CD8-positive, alpha-beta memory T cell (primary cell): Measurements from ENCODE around the gene MAMSTR. TPM values are rescaled to one million over a fixed set of nuclear protein-coding genes. Genes with fewer than 3 reads are reported as not detected.
A peak's percentile ranks its signal among the peaks of the same experiment; 100 is the strongest.

Experiments
- CTCF ChIA-PET: fragments of 350-600 bp; sonication (Branson Sonifier 250); formaldehyde crosslinking; loops from one replicate; lab custom pipeline; 2021; ENCODE audit warnings: antibody characterized with exemption; lab: Charles Lee
- POLR2A ChIA-PET: fragments of 350-600 bp; sonication (Branson Sonifier 250); formaldehyde crosslinking; loops from one replicate; lab custom pipeline; 2021; ENCODE audit warnings: antibody characterized with exemption; lab: Charles Lee
- DNase-seq, 5 donors: peaks; one replicate each; pipeline versions ENCODE4 v3.0.0 to v3.0.0-alpha.2; 2020 to 2022; ENCODE audit warnings: mixed read lengths in 1 of 5
- H3K27ac ChIP-seq: one replicate; pipeline ENCODE4 v1.7.0; 2013; ENCODE audit warnings: low read depth, mild to moderate bottlenecking, low read length, moderate library complexity
- H3K27me3 ChIP-seq: 2 replicates; pipeline ENCODE4 v1.7.0; 2013; ENCODE audit warnings: low read length, mild to moderate bottlenecking; ENCODE audit not compliant: insufficient read depth, poor library complexity, severe bottlenecking
- H3K36me3 ChIP-seq: 2 replicates; pipeline ENCODE4 v1.7.0; 2013; ENCODE audit warnings: mild to moderate bottlenecking, low read length, moderate library complexity; ENCODE audit not compliant: insufficient read depth
- H3K4me1 ChIP-seq: 2 replicates; pipeline ENCODE4 v1.7.0; 2013; ENCODE audit warnings: mild to moderate bottlenecking, low read length, moderate library complexity; ENCODE audit not compliant: insufficient read depth
- H3K4me3 ChIP-seq: 2 replicates; pipeline ENCODE4 v1.7.0; 2013; ENCODE audit warnings: mild to moderate bottlenecking, low read length
- H3K9me3 ChIP-seq: 2 replicates; pipeline ENCODE4 v1.7.0; 2013; ENCODE audit warnings: mild to moderate bottlenecking, low read length
- H3K27ac Mint-ChIP-seq, 8 donors: one replicate each; pipeline ENCODE4 v1.8.0; 2020 to 2021; ENCODE audit warnings: mixed read lengths in 8 of 8, mild to moderate bottlenecking in 6 of 8, inconsistent platforms in 3 of 8, moderate library complexity in 3 of 8
- H3K27me3 Mint-ChIP-seq, 2 donors: one replicate each; pipeline ENCODE4 v1.8.0; 2020 to 2021; ENCODE audit warnings: mixed read lengths in 2 of 2, mild to moderate bottlenecking in 1 of 2, moderate library complexity in 1 of 2
- H3K36me3 Mint-ChIP-seq, 3 donors: one replicate each; pipeline ENCODE4 v1.8.0; 2020 to 2021; ENCODE audit warnings: mixed read lengths in 3 of 3, inconsistent platforms in 1 of 3, mild to moderate bottlenecking in 1 of 3
- H3K4me1 Mint-ChIP-seq, 3 donors: one replicate each; pipeline ENCODE4 v1.8.0; 2020 to 2021; ENCODE audit warnings: mixed read lengths in 3 of 3, inconsistent platforms in 1 of 3, mild to moderate bottlenecking in 1 of 3
- H3K4me3 Mint-ChIP-seq, 7 donors: one replicate each; pipeline ENCODE4 v1.8.0; 2020 to 2021; ENCODE audit warnings: mixed read lengths in 7 of 7, mild to moderate bottlenecking in 6 of 7, moderate library complexity in 4 of 7, inconsistent platforms in 2 of 7
- H3K9me3 Mint-ChIP-seq, 5 donors: one replicate each; pipeline ENCODE4 v1.8.0; 2020 to 2022; ENCODE audit warnings: mixed read lengths in 5 of 5, mild to moderate bottlenecking in 3 of 5, moderate library complexity in 2 of 5, inconsistent platforms in 1 of 5
- polyA plus RNA-seq: library from polyadenylated mRNA; unstranded; fragments of 300-500 nt; fragmentation: Illumina TruSeq; gene quantifications from one replicate; pipeline ENCODE4 v1.2.3, GENCODE V29; 2021
- total RNA-seq, 2 experiments: library from RNA; stranded (reverse); gene quantifications; one replicate each; pipeline ENCODE4 v1.2.3, GENCODE V29; 2021

The MAMSTR gene
- total and polyA plus RNA-seq, 3 experiments from 2014 or later: 0.40 to 0.69 (median 0.68) TPM

- Mint-ChIP-seq H3K4me1 (peaks cover 14 to 23% (median 20%) of the 10 kb centered on the region in 3 donors), H3K36me3 (peaks cover 0 to 4% (median 0%) of the 10 kb centered on the region in 3 donors), H3K27ac (peak overlapping the region; percentile 22 to 90 (median 79)), H3K4me3 (peak overlapping the region; percentile 80 to 92 (median 86)), H3K27me3 (no peaks in the 10 kb centered on the region), H3K9me3 (peaks cover 0 to 3% (median 0%) of the 10 kb centered on the region in 5 donors)
- ChIA-PET CTCF (interaction anchor here (0.6 to 2.3 kb wide), 5 partner anchors 10 to 265 kb away, joined by 3 to 9 read pairs (median 4); no protein-coding TSS in a partner anchor), POLR2A (interaction anchor here (1.2 to 1.7 kb wide), 3 partner anchors 11 to 68 kb away, joined by 3 to 7 read pairs (median 4); partner anchors contain the start of gene CA11)
- Histone ChIP-seq H3K9me3 (no peaks in the 10 kb centered on the region), H3K27me3 (no peaks in the 10 kb centered on the region), H3K4me1 (peaks cover 19% of the 10 kb centered on the region), H3K27ac (peak overlapping the region; percentile 70), H3K36me3 (no peaks in the 10 kb centered on the region), H3K4me3 (peak overlapping the region; percentile 83)
- peak; percentile 95 to 97 (median 97) for DNase-seq
Measured at GRCh38 chr19:48713864-48714755, 5.4 kb downstream of the MAMSTR start.

GRCh38 chr19:48713041-48713863, 6.3 kb downstream of the MAMSTR start:
- Histone ChIP-seq H3K36me3 (no peaks in the 10 kb centered on the region), H3K27ac (peak overlapping the region; percentile 44), H3K27me3 (no peaks in the 10 kb centered on the region), H3K9me3 (no peaks in the 10 kb centered on the region), H3K4me3 (peak overlapping the region; percentile 83), H3K4me1 (peaks cover 19% of the 10 kb centered on the region)
- Mint-ChIP-seq H3K27me3 (no peaks in the 10 kb centered on the region), H3K4me3 (peak overlapping the region; percentile 80 to 92 (median 86)), H3K36me3 (peaks cover 0 to 5% (median 3%) of the 10 kb centered on the region in 3 donors), H3K4me1 (peaks cover 14 to 23% (median 20%) of the 10 kb centered on the region in 3 donors), H3K9me3 (peaks cover 0 to 3% (median 0%) of the 10 kb centered on the region in 5 donors), H3K27ac (peak overlapping the region in 5 of 8 donors; percentile 60 to 84 (median 82))
- ChIA-PET CTCF (interaction anchor here (0.6 to 2.3 kb wide), 6 partner anchors 11 to 266 kb away, joined by 3 to 9 read pairs (median 4); no protein-coding TSS in a partner anchor), POLR2A (interaction anchor here (0.7 to 1.7 kb wide), 3 partner anchors 15 to 67 kb away, joined by 3 to 7 read pairs (median 4); partner anchors contain the start of gene CA11)
- DNase-seq: no peak

- Mint-ChIP-seq H3K27me3 (no peaks in the 10 kb centered on the region), H3K4me1 (peaks cover 14 to 23% (median 20%) of the 10 kb centered on the region in 3 donors), H3K27ac (peak overlapping the region in 1 of 8 donors; percentile 4), H3K9me3 (peaks cover 0 to 3% (median 0%) of the 10 kb centered on the region in 5 donors), H3K36me3 (peaks cover 0 to 12% (median 7%) of the 10 kb centered on the region in 3 donors), H3K4me3 (peak overlapping the region in 5 of 7 donors; percentile 13 to 64 (median 35))
- peaks cover 19% of the 10 kb centered on the region for H3K4me1 ChIP-seq
- no peaks in the 10 kb centered on the region for H3K9me3 ChIP-seq
- no peak overlapping the region for H3K27ac ChIP-seq
- no peak for DNase-seq
- ChIA-PET POLR2A (no interaction called here), CTCF (interaction anchor here (0.6 to 2.0 kb wide), 4 partner anchors 9 to 205 kb away, joined by 3 to 8 read pairs (median 4); no protein-coding TSS in a partner anchor)
- no peaks in the 10 kb centered on the region for H3K36me3 ChIP-seq
- no peak overlapping the region for H3K4me3 ChIP-seq
- no peaks in the 10 kb centered on the region for H3K27me3 ChIP-seq
Measured at GRCh38 chr19:48711106-48711662, 8.3 kb downstream of the MAMSTR start.

- H3K27me3 Mint-ChIP-seq: no peaks in the 10 kb centered on the region
- no peaks in the 10 kb centered on the region for H3K36me3 ChIP-seq
- H3K27me3 ChIP-seq: no peaks in the 10 kb centered on the region
- H3K9me3 Mint-ChIP-seq: peaks cover 0 to 3% (median 0%) of the 10 kb centered on the region in 5 donors
- ChIA-PET POLR2A (no interaction called here), CTCF (no interaction called here)
- H3K4me3 Mint-ChIP-seq: peak overlapping the region in 1 of 7 donors; percentile 74
- no peak overlapping the region for H3K4me3 ChIP-seq
- peaks cover 8 to 10% (median 10%) of the 10 kb centered on the region in 3 donors for H3K4me1 Mint-ChIP-seq
- peaks cover 8% of the 10 kb centered on the region for H3K4me1 ChIP-seq
- no peak overlapping the region for H3K27ac ChIP-seq
- H3K36me3 Mint-ChIP-seq: peaks cover 5 to 28% (median 9%) of the 10 kb centered on the region in 3 donors
- no peaks in the 10 kb centered on the region for H3K9me3 ChIP-seq
- peak overlapping the region in 1 of 8 donors; percentile 30 for H3K27ac Mint-ChIP-seq
- DNase-seq: no peak
Measured at GRCh38 chr19:48708471-48708870, 11.1 kb downstream of the MAMSTR start.

- no peak for DNase-seq
- ChIA-PET CTCF (no interaction called here), POLR2A (no interaction called here)
- no peaks in the 10 kb centered on the region for H3K9me3 Mint-ChIP-seq
- H3K27ac Mint-ChIP-seq: no peak overlapping the region
- Histone ChIP-seq H3K27ac (no peak overlapping the region), H3K36me3 (no peaks in the 10 kb centered on the region), H3K4me1 (no peaks in the 10 kb centered on the region), H3K9me3 (no peaks in the 10 kb centered on the region), H3K27me3 (no peaks in the 10 kb centered on the region), H3K4me3 (no peak overlapping the region)
- no peaks in the 10 kb centered on the region for H3K4me1 Mint-ChIP-seq
- no peak overlapping the region for H3K4me3 Mint-ChIP-seq
- H3K27me3 Mint-ChIP-seq: no peaks in the 10 kb centered on the region
- H3K36me3 Mint-ChIP-seq: peaks cover 5 to 37% (median 11%) of the 10 kb centered on the region in 3 donors
Measured at GRCh38 chr19:48705431-48705830, 14.1 kb downstream of the MAMSTR start.

- Mint-ChIP-seq H3K4me1 (no peaks in the 10 kb centered on the region), H3K27ac (no peak overlapping the region), H3K4me3 (no peak overlapping the region), H3K36me3 (peaks cover 5 to 36% (median 8%) of the 10 kb centered on the region in 3 donors), H3K9me3 (no peaks in the 10 kb centered on the region), H3K27me3 (peaks cover 0 to 8% of the 10 kb centered on the region in 2 donors)
- H3K27ac ChIP-seq: no peak overlapping the region
- H3K4me3 ChIP-seq: no peak overlapping the region
- DNase-seq: no peak
- no peaks in the 10 kb centered on the region for H3K27me3 ChIP-seq
- H3K36me3 ChIP-seq: no peaks in the 10 kb centered on the region
- CTCF ChIA-PET: no interaction called here
- H3K9me3 ChIP-seq: no peaks in the 10 kb centered on the region
- POLR2A ChIA-PET: no interaction called here
- H3K4me1 ChIP-seq: no peaks in the 10 kb centered on the region
Measured at GRCh38 chr19:48703316-48703715, 16.2 kb downstream of the MAMSTR start.

- H3K27ac Mint-ChIP-seq: no peak overlapping the region
- no peaks in the 10 kb centered on the region for H3K9me3 ChIP-seq
- no peak overlapping the region for H3K27ac ChIP-seq
- ChIA-PET CTCF (no interaction called here), POLR2A (no interaction called here)
- H3K4me1 ChIP-seq: no peaks in the 10 kb centered on the region
- no peaks in the 10 kb centered on the region for H3K4me1 Mint-ChIP-seq
- H3K9me3 Mint-ChIP-seq: no peaks in the 10 kb centered on the region
- no peaks in the 10 kb centered on the region for H3K27me3 ChIP-seq
- no peaks in the 10 kb centered on the region for H3K36me3 ChIP-seq
- DNase-seq: no peak
- H3K27me3 Mint-ChIP-seq: peaks cover 3 to 8% of the 10 kb centered on the region in 2 donors
- H3K4me3 ChIP-seq: no peak overlapping the region
- H3K4me3 Mint-ChIP-seq: no peak overlapping the region
- peaks cover 5 to 35% (median 8%) of the 10 kb centered on the region in 3 donors for H3K36me3 Mint-ChIP-seq
Measured at GRCh38 chr19:48702701-48703100, 16.8 kb downstream of the MAMSTR start.
